GM21515 (cell line): ENCODE results near the gene CYGB.
"Not testable (repeated sequence)": the region's sequence is repeated elsewhere in the genome, so short reads cannot be mapped to it uniquely, and the experiment has no call there.

Experiments used
- ATAC-seq: cut with Tn5 transposase; IDR thresholded peaks from one replicate; pipeline ENCODE4 v1.9.1; 2021; ENCODE audit not compliant: unreplicated experiment

The CYGB gene

DNA sequence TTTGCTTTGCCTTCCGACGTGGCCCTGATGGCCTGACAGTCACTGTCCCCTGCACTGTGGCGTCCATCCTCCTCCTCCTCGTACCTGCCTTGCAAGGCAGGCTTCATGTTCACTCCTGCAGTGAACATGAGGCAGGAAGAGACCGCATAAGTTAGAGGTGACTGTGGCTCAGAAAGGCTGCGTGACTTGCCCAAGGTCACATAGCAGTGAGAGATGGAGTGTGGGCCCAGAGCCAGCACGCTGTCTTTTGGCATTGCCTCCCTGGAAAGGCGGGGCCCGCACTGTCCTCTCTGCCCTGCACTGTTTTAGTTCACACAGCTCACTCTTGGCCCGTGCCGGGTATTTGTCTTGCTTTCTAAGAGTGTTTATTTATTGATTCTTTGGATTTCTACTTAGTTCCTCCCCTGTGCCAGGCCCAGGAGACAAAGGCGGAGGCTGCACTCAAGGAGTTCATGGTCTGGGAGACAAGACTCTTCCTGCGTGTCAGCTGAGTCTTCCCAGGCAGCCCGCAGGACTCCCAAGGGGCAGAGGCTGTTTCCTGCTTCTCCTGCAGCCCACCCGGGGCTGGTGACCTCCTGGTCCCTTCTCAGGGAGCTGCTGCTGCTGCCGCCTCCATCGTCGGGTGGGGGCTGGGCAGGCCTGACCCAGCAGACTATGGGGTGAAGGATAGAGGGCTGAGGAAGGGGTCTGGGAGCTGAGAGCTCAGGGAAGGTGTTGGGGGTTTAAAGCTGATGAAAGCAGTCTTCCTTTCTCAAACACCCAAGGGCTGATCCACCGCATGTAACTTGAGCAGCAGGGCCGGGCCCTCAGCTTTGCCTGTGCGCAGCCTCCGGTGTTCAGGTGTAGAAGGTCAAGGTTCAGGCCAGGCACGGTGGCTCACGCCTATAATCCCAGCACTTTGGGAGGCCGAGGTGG is 12.7 kb downstream of the CYGB start:
- no peak for ATAC-seq

DNA sequence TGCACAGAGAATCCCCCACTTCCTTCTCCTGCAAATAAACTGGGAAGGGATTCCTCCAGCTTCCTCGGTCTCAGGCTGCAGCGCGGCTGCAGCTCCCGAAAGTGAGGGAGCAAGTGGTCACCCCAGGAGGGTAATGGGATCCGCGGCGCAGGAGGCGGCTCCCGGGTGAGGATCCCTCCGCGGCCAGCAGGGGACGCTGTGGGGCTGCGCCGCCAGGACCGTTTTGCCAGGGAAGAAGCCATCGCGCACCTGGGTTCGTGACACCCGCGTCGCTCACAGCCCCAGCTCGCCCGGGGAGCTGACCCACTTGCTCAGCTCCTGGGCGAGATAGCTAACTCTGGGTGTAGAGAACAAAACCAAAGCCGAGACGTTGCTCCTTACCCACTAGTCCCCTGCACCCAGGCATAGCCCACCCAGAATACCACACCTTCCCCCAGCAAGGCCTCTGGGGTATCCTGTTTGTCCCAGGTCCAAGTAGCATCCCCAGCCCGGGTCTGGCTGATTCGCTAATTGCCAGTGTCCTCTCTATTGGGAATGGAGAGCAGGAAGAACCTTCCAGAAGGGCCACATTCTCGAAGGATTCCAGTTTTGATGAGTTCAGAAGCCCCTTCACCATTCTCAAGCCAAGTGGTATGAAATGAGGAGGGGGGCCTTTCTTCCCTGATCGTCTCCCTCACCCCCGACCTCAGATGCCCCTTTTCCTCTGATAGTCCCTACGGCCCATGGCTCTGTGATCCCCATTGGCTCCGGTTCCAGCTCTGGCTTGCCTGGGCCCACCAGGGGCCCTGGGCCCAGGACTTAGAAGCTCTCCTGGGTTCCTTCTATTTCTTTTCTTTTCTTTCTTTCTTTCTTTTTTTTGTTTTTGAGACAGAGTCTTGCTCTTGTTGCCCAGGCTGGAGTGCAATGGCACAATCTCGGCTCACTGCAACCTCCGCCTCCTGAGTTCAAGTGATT is 14.1 kb downstream of the CYGB start:
- peak; percentile 55 for ATAC-seq

GRCh38 chr17:76521683-76522082 is 15.8 kb downstream of the CYGB start:
- ATAC-seq: not testable (repeated sequence)

- no peak for ATAC-seq
Observed at GRCh38 chr17:76521262-76521661, 16.2 kb downstream of the CYGB start.

GRCh38 chr17:76519048-76519966 is 18.2 kb downstream of the CYGB start:
- no peak for ATAC-seq

- ATAC-seq: no peak
Observed at GRCh38 chr17:76517638-76518038, 19.9 kb downstream of the CYGB start.

DNA sequence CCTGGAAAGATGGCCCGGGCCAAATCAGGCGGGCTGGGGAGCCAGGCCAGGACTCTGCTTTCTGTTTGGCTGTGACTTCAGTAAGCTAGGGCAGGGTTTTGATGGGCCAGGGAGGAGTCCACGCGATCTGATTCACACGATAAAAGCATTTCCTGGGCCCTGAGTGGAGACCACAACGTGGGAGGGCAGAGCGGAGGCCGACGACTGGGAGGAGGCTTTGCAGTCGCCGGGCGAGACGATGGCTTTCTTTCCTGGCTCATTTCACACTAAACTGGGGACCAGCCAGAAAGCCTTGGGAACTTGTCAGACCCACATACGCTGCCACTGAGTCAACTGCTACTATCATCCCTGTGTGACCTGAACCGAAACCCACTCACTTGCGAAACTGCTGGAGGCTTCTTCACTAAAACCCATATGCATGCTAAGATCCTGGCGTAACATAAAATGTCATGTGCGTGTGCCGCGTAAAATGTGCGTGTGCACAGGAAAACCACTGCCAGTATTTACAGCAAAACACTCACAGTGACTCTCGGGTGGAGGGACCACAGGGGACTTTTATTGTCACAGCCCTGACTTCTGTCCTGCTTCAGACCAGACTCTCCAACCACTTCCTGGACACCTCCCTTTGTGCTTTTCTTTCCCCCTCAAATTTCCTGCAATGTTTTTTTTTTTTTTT is 22.1 kb downstream of the CYGB start:
- ATAC-seq: no peak

GRCh38 chr17:76514355-76514754 is 23.2 kb downstream of the CYGB start:
- not testable (repeated sequence) for ATAC-seq

GRCh38 chr17:76513306-76513692 is 24.2 kb downstream of the CYGB start:
- no peak for ATAC-seq

- no peak for ATAC-seq
Observed at GRCh38 chr17:76512366-76513305, 24.9 kb downstream of the CYGB start.

DNA sequence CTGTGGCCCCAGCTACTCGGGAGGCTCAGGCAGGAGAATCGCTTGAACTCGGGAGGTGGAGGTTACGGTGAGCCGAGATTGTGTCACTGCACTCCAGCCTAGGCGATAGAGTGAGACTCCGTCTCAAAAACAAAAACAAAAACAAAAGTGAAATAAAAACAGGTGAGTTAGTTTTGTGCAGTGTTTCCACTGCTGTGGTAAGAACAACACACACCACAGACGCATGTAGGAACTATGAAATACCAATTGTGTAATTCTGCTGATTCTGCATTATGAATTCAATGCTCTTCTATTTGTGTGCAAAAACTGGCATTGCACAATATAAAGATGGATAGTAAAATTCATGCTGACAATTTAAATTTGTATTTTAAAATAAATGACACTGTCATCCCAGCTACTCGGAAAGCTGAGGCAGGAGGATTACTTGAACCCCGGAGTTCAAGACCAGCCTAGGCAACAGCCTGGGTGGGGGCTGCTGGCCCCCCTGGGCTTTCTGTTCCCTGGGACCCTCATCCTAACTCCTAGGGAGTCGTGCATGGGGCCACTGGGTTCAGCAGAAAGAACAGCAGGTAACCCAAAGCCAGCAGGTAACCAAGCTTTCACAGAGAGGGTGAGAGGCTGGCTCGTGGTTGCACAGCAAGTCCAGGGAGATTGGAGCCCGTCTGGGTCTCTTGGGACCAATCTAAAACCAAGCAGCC is 25.7 kb downstream of the CYGB start:
- no peak for ATAC-seq

DNA sequence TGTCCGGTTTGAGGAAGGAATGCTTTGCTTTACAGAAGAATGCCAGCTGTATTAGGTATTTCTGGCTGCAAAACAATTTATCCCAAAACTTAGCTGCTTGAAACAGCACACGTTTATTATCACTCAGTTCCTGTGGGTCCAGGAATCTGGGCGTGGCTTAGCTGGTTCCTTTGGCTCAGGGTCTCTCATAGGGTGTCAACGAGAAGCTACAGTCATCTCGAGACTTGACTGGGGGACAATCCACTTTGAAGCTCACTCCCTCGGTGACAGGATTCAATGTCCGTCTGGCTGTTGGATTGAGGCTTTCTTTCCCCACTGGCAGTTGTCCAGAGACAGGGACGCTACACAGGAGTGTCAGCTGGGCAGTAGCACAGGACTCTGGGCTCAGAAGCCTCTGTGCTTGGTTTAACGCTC is 26.7 kb downstream of the CYGB start:
- ATAC-seq: no peak

- not testable (repeated sequence) for ATAC-seq
Observed at GRCh38 chr17:76508472-76509063, 28.9 kb downstream of the CYGB start.

- no peak for ATAC-seq
Observed at GRCh38 chr17:76506408-76507345, 30.8 kb downstream of the CYGB start.

- no peak for ATAC-seq
Observed at GRCh38 chr17:76504117-76504516, 33.4 kb downstream of the CYGB start.

GRCh38 chr17:76502341-76503211 is 34.9 kb downstream of the CYGB start:
- ATAC-seq: no peak
